Left ventricle myocardium inferior (tissue), 1 donor: ENCODE measurements around the gene XCR1. TPM values are rescaled to one million over a fixed set of nuclear protein-coding genes. Genes with fewer than 3 reads are reported as not detected.
"Not testable (repeated sequence)": the region's sequence is repeated elsewhere in the genome, so short reads cannot be mapped to it uniquely, and the experiment has no call there.

Source experiments
- DNase-seq: peaks from one replicate; pipeline ENCODE4 v3.0.0-alpha.2; 2020
- H3K27ac ChIP-seq: fragments of 200-600 bp; replicated peaks from 2 replicates; pipeline ENCODE4 v1.8.0; 2021
- H3K27me3 ChIP-seq: fragments of 200-600 bp; 2 replicates; pipeline ENCODE4 v1.8.0; 2021; ENCODE audit warnings: low read depth
- H3K36me3 ChIP-seq: fragments of 200-600 bp; 2 replicates; pipeline ENCODE4 v1.8.0; 2021
- H3K4me1 ChIP-seq: fragments of 200-600 bp; 2 replicates; pipeline ENCODE4 v1.8.0; 2021
- H3K4me3 ChIP-seq: fragments of 200-600 bp; 2 replicates; pipeline ENCODE4 v1.8.0; 2021; ENCODE audit warnings: mild to moderate bottlenecking, moderate library complexity
- H3K9me3 ChIP-seq: fragments of 200-600 bp; replicated peaks from 2 replicates; pipeline ENCODE4 v1.8.0; 2021
- intact Hi-C: fragments of 100-400 bp; cut with micrococcal nuclease; formaldehyde crosslinking; loops from one replicate; pipeline ENCODE4 v1.11.0; 2022
- total RNA-seq: library from RNA; stranded (reverse); fragmentation: NEBNext Ultra II Directional; extraction: Animal tissue kit (Norgen Biotek cat#: 25700); gene quantifications from one replicate; pipeline ENCODE4 v1.2.1, GENCODE V29; 2021
- TF ChIP-seq, protein P1 (sequence below): fragments of 200-600 bp; IDR thresholded peaks from 2 replicates; pipeline ENCODE4 v1.8.0; 2021; ENCODE audit warnings: antibody characterized with exemption, mild to moderate bottlenecking, borderline replicate concordance
- donor health status: DM: no; HTN: yes; CAD: no; lungs with severe emphysema.

Gene XCR1
- total RNA-seq, 1 donor from 2014 or later, result not detected

DNA sequence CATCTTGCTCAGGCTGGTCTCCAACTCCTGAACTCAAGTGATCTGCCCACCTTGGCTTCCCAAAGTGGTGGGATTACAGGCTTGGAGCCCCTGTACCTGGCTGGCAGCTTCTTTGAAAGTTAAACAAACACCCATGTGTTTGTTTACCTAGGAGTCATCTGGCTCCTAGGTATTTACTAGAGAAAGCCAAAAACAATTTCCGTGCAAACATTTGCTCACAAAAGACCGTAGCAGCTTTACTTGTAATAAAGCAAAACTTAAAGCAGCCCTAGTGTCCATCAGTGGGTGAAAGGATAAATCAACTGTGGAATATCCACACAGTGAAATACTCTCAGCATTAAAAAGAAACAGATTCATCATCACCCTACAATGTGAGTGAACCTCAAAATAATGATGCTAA lies 29.4 kb upstream of the XCR1 start:
- Histone ChIP-seq H3K36me3 (no peaks in the 10 kb centered on the region), H3K27me3 (peaks cover 11% of the 10 kb centered on the region), H3K27ac (no peak overlapping the region), H3K4me1 (peaks cover 6% of the 10 kb centered on the region), H3K9me3 (no peaks in the 10 kb centered on the region), H3K4me3 (no peak overlapping the region)
- intact Hi-C loops, result no loop called here
- TF ChIP-seq, protein P1, sequence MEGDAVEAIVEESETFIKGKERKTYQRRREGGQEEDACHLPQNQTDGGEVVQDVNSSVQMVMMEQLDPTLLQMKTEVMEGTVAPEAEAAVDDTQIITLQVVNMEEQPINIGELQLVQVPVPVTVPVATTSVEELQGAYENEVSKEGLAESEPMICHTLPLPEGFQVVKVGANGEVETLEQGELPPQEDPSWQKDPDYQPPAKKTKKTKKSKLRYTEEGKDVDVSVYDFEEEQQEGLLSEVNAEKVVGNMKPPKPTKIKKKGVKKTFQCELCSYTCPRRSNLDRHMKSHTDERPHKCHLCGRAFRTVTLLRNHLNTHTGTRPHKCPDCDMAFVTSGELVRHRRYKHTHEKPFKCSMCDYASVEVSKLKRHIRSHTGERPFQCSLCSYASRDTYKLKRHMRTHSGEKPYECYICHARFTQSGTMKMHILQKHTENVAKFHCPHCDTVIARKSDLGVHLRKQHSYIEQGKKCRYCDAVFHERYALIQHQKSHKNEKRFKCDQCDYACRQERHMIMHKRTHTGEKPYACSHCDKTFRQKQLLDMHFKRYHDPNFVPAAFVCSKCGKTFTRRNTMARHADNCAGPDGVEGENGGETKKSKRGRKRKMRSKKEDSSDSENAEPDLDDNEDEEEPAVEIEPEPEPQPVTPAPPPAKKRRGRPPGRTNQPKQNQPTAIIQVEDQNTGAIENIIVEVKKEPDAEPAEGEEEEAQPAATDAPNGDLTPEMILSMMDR, result no peak
- no peak for DNase-seq

GRCh38 chr3:46053761-46054515 lies 26.7 kb upstream of the XCR1 start:
- H3K4me3 ChIP-seq, H3K4me1 ChIP-seq, H3K9me3 ChIP-seq, H3K36me3 ChIP-seq, H3K27ac ChIP-seq, intact Hi-C loops, DNase-seq: not testable (repeated sequence)
- peaks cover 14% of the 10 kb centered on the region for H3K27me3 ChIP-seq

GRCh38 chr3:46053265-46053664 lies 26.0 kb upstream of the XCR1 start:
- intact Hi-C loops, H3K27ac ChIP-seq, DNase-seq, H3K4me1 ChIP-seq, H3K36me3 ChIP-seq, H3K9me3 ChIP-seq, H3K4me3 ChIP-seq: not testable (repeated sequence)
- TF ChIP-seq, protein P1, result peak; percentile 22
- H3K27me3 ChIP-seq, result peaks cover 14% of the 10 kb centered on the region

DNA sequence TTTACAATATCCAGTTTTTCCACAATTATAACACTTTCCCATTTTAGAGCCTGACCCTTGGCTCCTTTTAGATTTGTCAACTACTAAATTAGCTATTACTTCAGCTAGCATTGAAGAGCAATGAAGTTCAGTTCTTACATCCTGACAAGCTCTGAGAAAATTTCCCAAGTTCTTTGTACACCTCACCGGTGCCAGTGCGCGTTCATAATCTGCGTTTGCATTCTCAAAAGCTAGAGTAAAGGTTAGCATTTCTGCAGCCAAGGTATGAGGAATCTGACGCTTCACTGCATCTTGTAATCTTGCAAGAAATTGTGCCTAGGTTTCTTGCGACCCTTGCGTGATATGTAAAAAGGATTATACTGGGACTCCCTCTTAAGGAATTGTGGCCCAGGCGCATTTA lies 25.2 kb upstream of the XCR1 start:
- Histone ChIP-seq H3K27me3 (peaks cover 14% of the 10 kb centered on the region), H3K4me1 (no peaks in the 10 kb centered on the region), H3K27ac (no peak overlapping the region), H3K4me3 (no peak overlapping the region), H3K36me3 (no peaks in the 10 kb centered on the region), H3K9me3 (no peaks in the 10 kb centered on the region)
- intact Hi-C loops, result no loop called here
- no peak for DNase-seq
- TF ChIP-seq, protein P1, result no peak

DNA sequence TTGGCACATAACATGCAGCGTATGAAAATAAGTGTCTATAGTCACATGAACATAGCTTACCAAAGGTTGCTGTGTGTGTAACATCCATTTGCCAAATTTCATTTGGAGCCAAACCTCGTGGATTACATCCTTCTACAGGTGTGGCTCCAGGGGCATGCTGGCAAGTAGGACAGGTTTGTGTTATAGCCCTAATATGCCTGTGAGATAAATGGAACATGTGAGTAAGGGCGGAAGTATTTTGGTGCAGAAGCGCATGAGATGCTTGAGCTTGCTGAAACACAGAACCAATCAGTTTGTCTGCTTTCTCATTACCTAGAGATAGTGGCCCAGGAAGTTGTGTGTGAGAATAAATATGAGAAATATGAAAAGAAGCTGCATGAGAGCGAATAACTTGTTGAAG lies 21.8 kb upstream of the XCR1 start:
- H3K36me3 ChIP-seq, result no peaks in the 10 kb centered on the region
- TF ChIP-seq, protein P1, result no peak

GRCh38 chr3:46046231-46046630 lies 18.9 kb upstream of the XCR1 start:
- DNase-seq, H3K27ac ChIP-seq, H3K36me3 ChIP-seq, intact Hi-C loops, H3K4me3 ChIP-seq, H3K4me1 ChIP-seq, H3K27me3 ChIP-seq, H3K9me3 ChIP-seq: not testable (repeated sequence)

More for the DNA sequence above, 21.8 kb upstream of the XCR1 start:
- Histone ChIP-seq H3K4me1 (no peaks in the 10 kb centered on the region), H3K27ac (no peak overlapping the region), H3K27me3 (peaks cover 10% of the 10 kb centered on the region), H3K4me3 (no peak overlapping the region), H3K9me3 (no peaks in the 10 kb centered on the region)
- no peak for DNase-seq
- intact Hi-C loops, result no loop called here
